Effector memory CD4-positive, alpha-beta T cell (primary cell): ENCODE data around the gene LRRC15.

ENCODE experiments used
- DNase-seq, 3 donors: peaks; one replicate each; pipeline ENCODE4 v3.0.0-alpha.2; 2020
- H3K27ac ChIP-seq: 2 replicates; pipeline ENCODE4 v1.7.0; 2013; ENCODE audit warnings: mild to moderate bottlenecking, low read length, moderate library complexity; ENCODE audit not compliant: insufficient read depth, poor library complexity, severe bottlenecking
- H3K27me3 ChIP-seq: replicated peaks from 2 replicates; pipeline ENCODE4 v1.7.0; 2013; ENCODE audit warnings: mild to moderate bottlenecking, low read length; ENCODE audit not compliant: insufficient read depth, control insufficient read depth, poor library complexity, severe bottlenecking
- H3K36me3 ChIP-seq: 2 replicates; pipeline ENCODE4 v1.7.0; 2013; ENCODE audit warnings: mild to moderate bottlenecking, low read length, moderate library complexity; ENCODE audit not compliant: control insufficient read depth, insufficient read depth
- H3K4me1 ChIP-seq: 2 replicates; pipeline ENCODE4 v1.7.0; 2013; ENCODE audit warnings: low read length, mild to moderate bottlenecking; ENCODE audit not compliant: control insufficient read depth, insufficient read depth, poor library complexity, severe bottlenecking
- H3K4me3 ChIP-seq: 2 replicates; pipeline ENCODE4 v1.7.0; 2013; ENCODE audit warnings: low read length, low read depth, mild to moderate bottlenecking; ENCODE audit not compliant: insufficient read depth, poor library complexity, severe bottlenecking
- H3K9me3 ChIP-seq: 2 replicates; pipeline ENCODE4 v1.7.0; 2013; ENCODE audit warnings: mild to moderate bottlenecking, low read length, moderate library complexity; ENCODE audit not compliant: control insufficient read depth

Gene LRRC15

DNA sequence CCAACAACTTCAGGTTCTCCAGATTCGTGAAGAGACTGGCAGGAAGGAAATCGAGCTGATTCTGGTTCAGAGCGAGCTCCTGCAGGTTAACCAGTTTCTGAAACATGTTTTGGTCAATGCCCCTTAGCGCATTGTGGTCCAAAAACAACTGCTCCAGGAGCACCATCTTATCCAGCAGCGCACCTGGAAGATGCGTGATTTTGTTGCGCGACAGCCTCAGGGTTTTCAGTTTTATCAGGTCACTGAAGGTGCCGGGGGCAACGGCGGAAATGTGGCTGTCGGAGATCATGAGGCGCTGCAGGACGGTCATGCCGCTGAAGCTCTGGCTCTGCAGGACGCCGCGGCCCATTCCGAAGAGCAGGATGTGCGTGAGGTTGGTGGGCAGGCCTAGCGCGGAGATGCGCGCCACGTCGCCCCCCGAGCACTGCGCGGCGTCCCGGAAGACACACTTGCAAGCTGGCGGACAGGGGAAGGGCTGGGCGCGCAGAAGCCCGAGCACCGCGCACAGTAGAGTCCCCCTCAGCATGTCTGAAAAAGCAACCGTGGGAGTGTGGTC lies 28.3 kb upstream of the LRRC15 start:
- DNase-seq: no peak
- Histone ChIP-seq H3K9me3 (no peaks in the 10 kb centered on the region), H3K4me3 (peak overlapping the region; percentile 64), H3K27ac (peak overlapping the region; percentile 63), H3K36me3 (no peaks in the 10 kb centered on the region), H3K27me3 (peaks cover 2% of the 10 kb centered on the region), H3K4me1 (peaks cover 18% of the 10 kb centered on the region)

- Histone ChIP-seq H3K9me3 (no peaks in the 10 kb centered on the region), H3K27ac (peak overlapping the region; percentile 63), H3K4me1 (peaks cover 18% of the 10 kb centered on the region), H3K36me3 (no peaks in the 10 kb centered on the region), H3K27me3 (peaks cover 2% of the 10 kb centered on the region), H3K4me3 (peak overlapping the region; percentile 64)
- DNase-seq: peak in 1 of 3 donors; percentile 11
Observed at GRCh38 chr3:194396859-194397756, 27.6 kb upstream of the LRRC15 start.

DNA sequence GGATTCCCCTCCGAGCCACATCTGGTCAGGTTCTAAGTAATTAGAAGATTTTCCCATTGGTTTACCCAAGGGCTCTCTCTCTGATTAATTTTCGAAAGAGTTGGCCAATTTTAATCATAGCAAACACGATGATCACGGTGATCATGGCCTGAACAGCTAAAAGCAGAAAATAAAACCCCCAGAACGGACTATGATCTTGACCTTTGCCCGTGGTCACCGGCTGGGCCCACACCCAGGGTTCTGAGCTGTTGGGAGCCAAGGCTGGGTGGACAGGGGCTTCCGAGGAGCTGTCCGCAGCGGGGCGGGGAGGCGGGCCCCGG lies 27.0 kb upstream of the LRRC15 start:
- peaks cover 2% of the 10 kb centered on the region for H3K27me3 ChIP-seq
- no peak for DNase-seq
- no peaks in the 10 kb centered on the region for H3K36me3 ChIP-seq
- peak overlapping the region; percentile 64 for H3K4me3 ChIP-seq
- H3K9me3 ChIP-seq: no peaks in the 10 kb centered on the region
- H3K4me1 ChIP-seq: peaks cover 18% of the 10 kb centered on the region
- H3K27ac ChIP-seq: peak overlapping the region; percentile 63

DNA sequence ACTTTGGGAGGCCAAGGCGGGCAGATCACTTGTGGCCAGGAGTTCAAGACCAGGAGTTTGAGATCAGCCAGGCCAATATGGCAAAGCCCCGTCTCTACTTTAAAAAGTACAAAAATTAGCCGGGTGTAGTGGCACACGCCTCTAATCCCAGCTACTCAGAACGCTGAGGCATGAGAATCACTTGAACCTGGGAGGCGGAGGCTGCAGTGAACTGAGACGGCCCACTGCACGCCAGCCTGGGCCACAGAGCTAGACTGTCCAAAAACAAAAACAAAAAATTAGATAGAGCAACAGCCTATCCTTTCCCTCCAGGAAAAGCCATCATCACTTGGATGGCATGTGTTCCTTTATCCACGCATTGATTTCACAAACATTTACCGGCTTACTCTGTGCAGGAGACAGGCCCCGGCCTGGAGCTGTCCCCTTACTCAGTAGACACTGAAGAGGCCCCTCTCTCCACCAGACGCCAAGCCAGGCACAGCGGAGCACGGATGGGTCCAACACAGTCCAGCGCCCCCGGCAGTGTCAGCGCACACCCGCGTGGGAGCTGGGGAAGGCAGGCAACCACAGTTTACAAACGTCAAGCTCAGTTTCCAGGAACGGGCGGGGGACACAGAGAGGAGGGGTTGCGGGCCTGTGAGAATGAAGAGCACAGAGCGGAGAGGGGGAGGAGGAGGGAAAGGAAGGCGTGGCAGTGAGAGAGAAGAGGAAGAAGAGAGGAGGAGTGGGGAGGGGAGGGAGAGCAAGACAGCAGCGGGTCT lies 26.4 kb upstream of the LRRC15 start:
- Histone ChIP-seq H3K4me1 (peaks cover 18% of the 10 kb centered on the region), H3K4me3 (peak overlapping the region; percentile 64), H3K27ac (peak overlapping the region; percentile 63), H3K36me3 (no peaks in the 10 kb centered on the region), H3K9me3 (no peaks in the 10 kb centered on the region), H3K27me3 (peaks cover 2% of the 10 kb centered on the region)
- DNase-seq: peak in 1 of 3 donors; percentile 23

GRCh38 chr3:194395212-194395611 lies 25.7 kb upstream of the LRRC15 start:
- Histone ChIP-seq H3K36me3 (no peaks in the 10 kb centered on the region), H3K4me1 (peaks cover 18% of the 10 kb centered on the region), H3K4me3 (no peak overlapping the region), H3K9me3 (no peaks in the 10 kb centered on the region), H3K27me3 (peaks cover 2% of the 10 kb centered on the region), H3K27ac (no peak overlapping the region)
- DNase-seq: no peak

DNA sequence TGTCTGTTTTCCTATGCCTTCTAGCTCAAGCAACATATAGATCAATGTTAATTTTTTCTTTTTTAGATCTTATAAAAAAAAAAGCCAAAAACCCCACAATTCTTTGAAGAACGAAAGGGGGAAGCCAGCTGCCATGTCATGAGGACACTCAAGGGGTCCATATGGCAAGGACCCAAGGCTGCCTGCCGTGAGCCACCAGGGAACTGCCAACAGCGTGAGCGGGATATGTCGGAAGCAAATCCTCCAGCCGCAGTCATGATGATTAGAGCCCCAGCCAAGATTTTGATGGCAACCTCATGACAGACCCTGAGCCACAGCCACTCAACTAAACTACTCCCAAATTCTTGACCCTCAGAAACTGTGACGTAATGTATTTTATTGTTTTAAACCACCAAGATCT lies 23.0 kb upstream of the LRRC15 start:
- H3K36me3 ChIP-seq: no peaks in the 10 kb centered on the region
- H3K27me3 ChIP-seq: peaks cover 2% of the 10 kb centered on the region
- DNase-seq: no peak

DNA sequence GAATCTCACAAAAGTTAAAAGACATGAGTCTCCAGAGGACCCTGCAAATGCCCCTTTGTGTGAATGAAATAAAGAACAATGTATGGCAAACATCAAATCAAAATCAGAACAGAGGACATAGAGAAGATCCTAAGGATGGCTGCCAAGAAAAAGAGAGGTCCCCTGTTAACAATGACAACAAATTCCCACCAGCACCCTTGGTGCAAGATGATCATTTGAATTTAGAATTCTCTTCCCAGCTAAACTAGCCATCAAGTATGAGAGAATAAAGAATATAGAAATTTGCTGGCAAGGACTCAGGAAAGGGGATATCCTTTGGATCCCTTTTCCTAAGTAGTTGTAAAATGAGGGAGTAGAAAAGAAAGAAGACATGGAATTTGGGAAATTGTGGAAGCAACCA lies 21.3 kb upstream of the LRRC15 start:
- Histone ChIP-seq H3K27me3 (no peaks in the 10 kb centered on the region), H3K9me3 (no peaks in the 10 kb centered on the region), H3K4me1 (no peaks in the 10 kb centered on the region), H3K27ac (no peak overlapping the region), H3K36me3 (no peaks in the 10 kb centered on the region), H3K4me3 (no peak overlapping the region)
- DNase-seq: no peak

More for the DNA sequence above, 23.0 kb upstream of the LRRC15 start:
- Histone ChIP-seq H3K4me1 (peaks cover 6% of the 10 kb centered on the region), H3K9me3 (no peaks in the 10 kb centered on the region), H3K27ac (no peak overlapping the region), H3K4me3 (no peak overlapping the region)

- Histone ChIP-seq H3K4me3 (no peak overlapping the region), H3K27me3 (no peaks in the 10 kb centered on the region), H3K4me1 (no peaks in the 10 kb centered on the region), H3K9me3 (no peaks in the 10 kb centered on the region), H3K27ac (no peak overlapping the region), H3K36me3 (no peaks in the 10 kb centered on the region)
- no peak for DNase-seq
Observed at GRCh38 chr3:194389269-194389668, 19.7 kb upstream of the LRRC15 start.

- Histone ChIP-seq H3K27ac (no peak overlapping the region), H3K4me1 (no peaks in the 10 kb centered on the region), H3K36me3 (no peaks in the 10 kb centered on the region), H3K4me3 (no peak overlapping the region), H3K27me3 (no peaks in the 10 kb centered on the region), H3K9me3 (no peaks in the 10 kb centered on the region)
- no peak for DNase-seq
Observed at GRCh38 chr3:194387926-194388418, 18.4 kb upstream of the LRRC15 start.

DNA sequence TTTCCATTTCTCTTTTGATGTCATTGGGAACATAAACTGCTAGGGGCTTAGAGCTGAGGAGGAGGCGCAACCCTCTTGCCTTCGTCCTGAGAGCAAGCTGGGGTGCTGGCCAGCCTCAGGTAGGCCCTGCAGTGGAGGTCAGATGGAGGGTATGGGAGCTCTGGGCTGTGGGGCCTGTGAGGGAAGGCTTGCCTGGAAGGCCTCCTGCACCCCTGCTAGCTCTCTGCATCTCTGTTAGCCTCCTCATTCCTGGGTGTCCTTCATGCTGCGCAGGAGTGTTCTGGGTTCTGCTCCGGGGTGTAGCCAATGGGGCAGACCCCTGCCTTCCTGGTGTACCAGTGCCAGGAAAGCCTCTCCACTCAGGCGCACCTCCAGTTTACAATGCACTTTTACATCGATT lies 17.7 kb upstream of the LRRC15 start:
- Histone ChIP-seq H3K27me3 (no peaks in the 10 kb centered on the region), H3K4me1 (no peaks in the 10 kb centered on the region), H3K9me3 (no peaks in the 10 kb centered on the region), H3K36me3 (no peaks in the 10 kb centered on the region), H3K4me3 (no peak overlapping the region), H3K27ac (no peak overlapping the region)
- DNase-seq: no peak
